ENCODE results near the gene CDC40.
"Not testable (repeated sequence)": the region's sequence is repeated elsewhere in the genome, so short reads cannot be mapped to it uniquely, and the experiment has no call there.

The CDC40 gene

GRCh38 chr6:110214338-110214737 is 34.1 kb downstream of the CDC40 start:
- no peak overlapping the region for H3K4me3 ChIP-seq (ENCODE audit: low read length)
- H3K36me3 ChIP-seq (ENCODE audit: control insufficient read depth, insufficient read depth, low read length), result peaks cover 23% of the 10 kb centered on the region
- no peak overlapping the region for H3K27ac ChIP-seq (ENCODE audit: low read depth, low read length)
- no peaks in the 10 kb centered on the region for H3K27me3 ChIP-seq (ENCODE audit: control insufficient read depth, insufficient read depth, low read length)
- no peaks in the 10 kb centered on the region for H3K4me1 ChIP-seq (ENCODE audit: control insufficient read depth, insufficient read depth, low read length)
- no peak overlapping the region for H3K9ac ChIP-seq (ENCODE audit: low read length)

GRCh38 chr6:110216140-110216539 is 35.9 kb downstream of the CDC40 start:
- peaks cover 28% of the 10 kb centered on the region for H3K36me3 ChIP-seq (ENCODE audit: control insufficient read depth, insufficient read depth, low read length)
- H3K9ac ChIP-seq (ENCODE audit: low read length), result no peak overlapping the region
- no peaks in the 10 kb centered on the region for H3K27me3 ChIP-seq (ENCODE audit: control insufficient read depth, insufficient read depth, low read length)
- H3K27ac ChIP-seq (ENCODE audit: low read depth, low read length), result no peak overlapping the region
- H3K4me1 ChIP-seq (ENCODE audit: control insufficient read depth, insufficient read depth, low read length), result no peaks in the 10 kb centered on the region
- no peak overlapping the region for H3K4me3 ChIP-seq (ENCODE audit: low read length)

DNA sequence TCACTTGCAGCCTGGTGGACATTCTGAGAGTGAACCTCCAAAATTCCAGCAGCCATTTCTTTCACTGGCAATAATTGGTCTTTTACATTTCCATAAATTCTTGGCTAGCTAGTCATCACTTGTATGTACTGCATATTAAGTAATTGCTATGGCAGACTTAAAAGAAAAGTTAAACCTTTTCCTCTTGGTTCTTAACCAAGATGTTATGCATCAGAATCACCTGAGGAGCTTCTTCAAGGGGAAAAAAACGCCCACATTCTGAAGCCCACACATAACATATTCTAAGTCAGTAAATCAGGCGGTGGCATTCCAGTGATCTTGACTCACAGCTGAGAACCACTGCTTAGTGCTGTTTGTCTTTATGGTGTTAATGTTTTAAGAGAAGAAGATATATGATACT is 37.0 kb downstream of the CDC40 start:
- no peak overlapping the region for H3K27ac ChIP-seq (ENCODE audit: low read depth, low read length)
- no peaks in the 10 kb centered on the region for H3K4me1 ChIP-seq (ENCODE audit: control insufficient read depth, insufficient read depth, low read length)
- peaks cover 22% of the 10 kb centered on the region for H3K36me3 ChIP-seq (ENCODE audit: control insufficient read depth, insufficient read depth, low read length)
- no peak overlapping the region for H3K9ac ChIP-seq (ENCODE audit: low read length)
- H3K4me3 ChIP-seq (ENCODE audit: low read length), result no peak overlapping the region
- no peaks in the 10 kb centered on the region for H3K27me3 ChIP-seq (ENCODE audit: control insufficient read depth, insufficient read depth, low read length)

DNA sequence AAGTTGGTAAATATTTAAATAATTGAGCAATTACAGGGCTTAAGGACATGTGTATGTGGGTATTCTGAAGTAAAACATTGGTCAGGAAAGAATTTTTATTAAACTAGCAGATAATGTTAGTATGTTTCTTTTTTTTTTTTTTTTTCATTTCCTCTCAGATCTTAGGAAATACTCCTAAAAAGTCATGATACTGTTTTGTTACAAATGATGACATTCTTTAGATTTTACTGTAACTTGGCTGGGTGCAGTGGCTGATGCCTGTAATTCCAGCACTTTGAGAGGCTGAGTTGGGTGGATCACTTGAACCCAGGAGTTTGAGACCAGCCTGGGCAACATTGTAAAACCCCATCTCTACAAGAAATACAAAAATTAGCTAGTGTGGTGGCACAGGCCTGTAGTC is 41.5 kb downstream of the CDC40 start:
- no peak overlapping the region for H3K4me3 ChIP-seq (ENCODE audit: low read length)
- H3K4me1 ChIP-seq (ENCODE audit: control insufficient read depth, insufficient read depth, low read length), result no peaks in the 10 kb centered on the region
- no peak overlapping the region for H3K9ac ChIP-seq (ENCODE audit: low read length)
- no peaks in the 10 kb centered on the region for H3K27me3 ChIP-seq (ENCODE audit: control insufficient read depth, insufficient read depth, low read length)
- peaks cover 10% of the 10 kb centered on the region for H3K36me3 ChIP-seq (ENCODE audit: control insufficient read depth, insufficient read depth, low read length)
- H3K27ac ChIP-seq (ENCODE audit: low read depth, low read length), result no peak overlapping the region

DNA sequence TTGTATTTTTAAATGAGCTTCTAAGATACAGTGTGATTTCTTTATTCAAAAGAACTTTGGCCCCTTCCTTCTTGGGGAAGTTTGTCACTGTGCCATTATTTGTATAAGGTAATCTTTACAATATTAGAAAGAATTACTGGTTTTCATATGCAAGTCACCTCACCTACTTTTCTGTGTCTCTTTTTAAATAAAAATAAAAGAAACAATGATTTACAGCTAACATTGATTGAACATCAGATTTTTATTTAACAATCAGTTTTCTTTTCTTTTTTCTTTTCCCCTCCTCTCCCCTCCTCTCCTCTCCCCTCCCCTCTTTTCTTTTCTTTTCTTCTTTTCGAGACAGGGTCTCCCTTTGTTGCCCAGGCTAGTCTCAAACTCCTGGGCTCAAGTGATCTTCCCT is 46.0 kb downstream of the CDC40 start:
- no peak overlapping the region for H3K27ac ChIP-seq (ENCODE audit: low read depth, low read length)
- H3K36me3 ChIP-seq (ENCODE audit: control insufficient read depth, insufficient read depth, low read length), result peaks cover 3% of the 10 kb centered on the region
- H3K9ac ChIP-seq (ENCODE audit: low read length), result no peak overlapping the region
- no peak overlapping the region for H3K4me3 ChIP-seq (ENCODE audit: low read length)
- no peaks in the 10 kb centered on the region for H3K4me1 ChIP-seq (ENCODE audit: control insufficient read depth, insufficient read depth, low read length)
- no peaks in the 10 kb centered on the region for H3K27me3 ChIP-seq (ENCODE audit: control insufficient read depth, insufficient read depth, low read length)

- Histone ChIP-seq H3K27me3 (ENCODE audit: control insufficient read depth, insufficient read depth, low read length) (no peaks in the 10 kb centered on the region), H3K4me3 (ENCODE audit: low read length) (no peak overlapping the region), H3K36me3 (ENCODE audit: control insufficient read depth, insufficient read depth, low read length) (peaks cover 3% of the 10 kb centered on the region), H3K4me1 (ENCODE audit: control insufficient read depth, insufficient read depth, low read length) (no peaks in the 10 kb centered on the region), H3K9ac (ENCODE audit: low read length) (no peak overlapping the region), H3K27ac (ENCODE audit: low read depth, low read length) (no peak overlapping the region)
Measured at GRCh38 chr6:110232450-110232849, 52.2 kb downstream of the CDC40 start.

DNA sequence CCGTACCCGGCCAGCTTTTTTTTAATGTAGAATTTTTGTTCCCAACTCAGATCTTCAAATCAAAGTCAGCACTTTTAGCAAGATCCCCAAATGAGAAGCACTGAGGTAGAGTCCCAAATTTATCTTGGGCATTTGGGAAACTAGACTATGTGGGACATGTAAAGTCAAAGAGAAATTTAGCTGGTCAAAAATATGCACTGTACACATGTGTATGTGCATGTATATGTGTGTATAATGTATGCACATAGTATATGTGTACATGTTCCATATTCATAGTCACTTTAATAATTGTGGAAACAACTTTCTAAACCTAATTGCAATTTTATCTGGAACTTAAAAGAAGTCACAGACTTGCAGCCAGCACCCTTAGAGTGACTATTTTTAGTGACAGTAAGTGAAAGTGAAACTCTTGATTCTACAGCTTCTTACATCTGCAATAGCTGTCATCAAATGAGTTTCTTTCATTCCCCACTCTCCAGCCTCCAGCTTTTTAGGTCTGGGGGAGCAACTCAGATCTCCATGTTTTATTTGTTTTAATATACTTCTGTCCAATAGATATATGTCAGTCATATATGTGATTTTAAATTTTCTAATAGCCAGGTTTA is 53.6 kb downstream of the CDC40 start:
- Histone ChIP-seq H3K9ac (ENCODE audit: low read length) (no peak overlapping the region), H3K4me1 (ENCODE audit: control insufficient read depth, insufficient read depth, low read length) (no peaks in the 10 kb centered on the region), H3K4me3 (ENCODE audit: low read length) (no peak overlapping the region), H3K36me3 (ENCODE audit: control insufficient read depth, insufficient read depth, low read length) (no peaks in the 10 kb centered on the region), H3K27ac (ENCODE audit: low read depth, low read length) (no peak overlapping the region), H3K27me3 (ENCODE audit: control insufficient read depth, insufficient read depth, low read length) (no peaks in the 10 kb centered on the region)

GRCh38 chr6:110236007-110236406 is 55.8 kb downstream of the CDC40 start:
- not testable (repeated sequence) for H3K27me3 ChIP-seq (ENCODE audit: control insufficient read depth, insufficient read depth, low read length); H3K36me3 ChIP-seq (ENCODE audit: control insufficient read depth, insufficient read depth, low read length); H3K4me3 ChIP-seq (ENCODE audit: low read length); H3K27ac ChIP-seq (ENCODE audit: low read depth, low read length); H3K4me1 ChIP-seq (ENCODE audit: control insufficient read depth, insufficient read depth, low read length); H3K9ac ChIP-seq (ENCODE audit: low read length)

DNA sequence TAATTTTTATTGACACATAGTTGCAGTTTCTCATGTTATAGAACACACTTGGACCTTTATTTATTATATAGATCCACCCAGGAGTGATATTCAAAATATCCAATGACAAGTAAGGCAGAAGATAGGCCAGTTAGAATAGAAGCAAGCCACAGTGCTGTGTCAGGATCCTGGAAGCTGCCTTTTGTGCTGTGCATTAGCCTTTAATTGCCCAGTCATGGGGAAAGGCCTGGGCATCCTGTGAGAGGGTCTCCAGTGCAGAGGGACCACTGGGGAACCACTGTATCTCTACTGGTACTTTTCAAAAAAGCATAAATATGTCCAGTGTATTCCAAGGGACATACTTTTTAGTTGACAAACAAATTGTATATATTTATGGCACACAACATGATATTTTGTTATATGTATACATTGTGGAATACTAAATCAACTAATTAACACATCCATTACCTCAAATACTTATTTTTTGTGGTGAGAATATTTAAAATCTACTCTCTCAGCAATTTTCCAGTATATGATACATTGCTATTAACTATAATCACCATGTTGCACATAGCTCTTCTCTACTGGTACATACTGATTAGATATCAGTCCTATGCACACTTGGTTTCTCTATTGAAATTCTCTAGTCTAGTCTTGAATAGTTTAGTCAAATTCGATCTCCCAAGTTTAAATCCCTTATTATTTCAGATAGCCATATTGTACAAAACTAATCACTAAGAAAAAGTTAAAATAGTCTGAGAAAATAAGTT is 59.5 kb downstream of the CDC40 start:
- Histone ChIP-seq H3K9ac (ENCODE audit: low read length) (no peak overlapping the region), H3K27ac (ENCODE audit: low read depth, low read length) (no peak overlapping the region), H3K4me1 (ENCODE audit: control insufficient read depth, insufficient read depth, low read length) (no peaks in the 10 kb centered on the region), H3K27me3 (ENCODE audit: control insufficient read depth, insufficient read depth, low read length) (no peaks in the 10 kb centered on the region), H3K4me3 (ENCODE audit: low read length) (no peak overlapping the region), H3K36me3 (ENCODE audit: control insufficient read depth, insufficient read depth, low read length) (no peaks in the 10 kb centered on the region)

- not testable (repeated sequence) for H3K4me3 ChIP-seq (ENCODE audit: low read length); H3K9ac ChIP-seq (ENCODE audit: low read length); H3K27ac ChIP-seq (ENCODE audit: low read depth, low read length); H3K27me3 ChIP-seq (ENCODE audit: control insufficient read depth, insufficient read depth, low read length); H3K4me1 ChIP-seq (ENCODE audit: control insufficient read depth, insufficient read depth, low read length); H3K36me3 ChIP-seq (ENCODE audit: control insufficient read depth, insufficient read depth, low read length)
Measured at GRCh38 chr6:110244621-110245020, 64.4 kb downstream of the CDC40 start.

DNA sequence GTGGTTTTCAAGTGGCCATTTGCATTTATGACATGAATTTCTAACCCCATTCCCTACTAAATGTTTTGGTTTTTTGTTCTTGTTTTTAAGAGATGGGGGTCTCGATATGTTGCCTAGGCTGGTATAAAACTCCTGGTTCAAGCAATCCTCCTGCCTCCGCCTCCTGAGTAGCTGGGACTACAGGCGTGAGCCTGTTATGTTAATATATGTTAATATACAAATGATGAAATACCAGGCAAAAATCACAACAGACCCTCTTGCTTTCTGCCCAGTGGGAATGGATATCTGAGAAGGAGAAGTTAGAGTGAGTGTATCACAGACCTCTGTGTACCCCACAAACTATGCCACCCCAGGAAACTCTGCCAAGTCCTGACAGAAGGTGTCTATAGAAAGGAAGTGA is 66.2 kb downstream of the CDC40 start:
- Histone ChIP-seq H3K36me3 (ENCODE audit: control insufficient read depth, insufficient read depth, low read length) (no peaks in the 10 kb centered on the region), H3K27me3 (ENCODE audit: control insufficient read depth, insufficient read depth, low read length) (no peaks in the 10 kb centered on the region), H3K9ac (ENCODE audit: low read length) (no peak overlapping the region), H3K27ac (ENCODE audit: low read depth, low read length) (no peak overlapping the region), H3K4me3 (ENCODE audit: low read length) (no peak overlapping the region), H3K4me1 (ENCODE audit: control insufficient read depth, insufficient read depth, low read length) (no peaks in the 10 kb centered on the region)

DNA sequence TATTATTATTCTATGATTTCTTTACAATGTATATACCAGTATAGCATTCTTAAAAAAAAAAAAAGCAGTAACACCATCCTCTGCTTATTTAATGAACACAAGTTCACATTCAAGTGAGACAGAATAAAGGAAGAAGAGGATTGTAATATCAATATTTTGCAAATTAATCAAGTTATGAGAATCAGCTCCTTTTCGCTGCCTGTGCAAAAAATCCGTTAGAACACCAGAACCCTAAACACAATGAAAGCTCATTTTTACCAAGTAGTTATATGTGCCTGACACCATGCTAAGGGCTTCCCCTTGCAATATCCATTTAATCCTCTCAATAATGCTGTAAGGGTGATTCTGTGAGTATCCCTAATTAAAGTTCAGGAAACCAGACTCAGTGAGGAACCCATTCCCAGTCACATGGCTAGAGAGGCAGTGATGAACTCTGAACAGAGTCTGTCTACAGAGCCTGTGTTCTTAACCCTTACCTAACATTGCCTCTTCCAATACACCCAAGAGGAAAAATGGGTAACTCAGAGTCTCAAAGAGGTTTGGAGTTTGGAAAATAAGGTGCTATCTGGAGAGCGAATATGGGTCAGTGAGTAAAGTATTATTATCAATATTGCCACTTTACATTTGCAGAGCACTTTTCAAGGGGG is 66.8 kb downstream of the CDC40 start:
- no peak overlapping the region for H3K9ac ChIP-seq (ENCODE audit: low read length)
- H3K4me1 ChIP-seq (ENCODE audit: control insufficient read depth, insufficient read depth, low read length), result no peaks in the 10 kb centered on the region
- H3K4me3 ChIP-seq (ENCODE audit: low read length), result no peak overlapping the region
- H3K27ac ChIP-seq (ENCODE audit: low read depth, low read length), result no peak overlapping the region
- H3K27me3 ChIP-seq (ENCODE audit: control insufficient read depth, insufficient read depth, low read length), result no peaks in the 10 kb centered on the region
- no peaks in the 10 kb centered on the region for H3K36me3 ChIP-seq (ENCODE audit: control insufficient read depth, insufficient read depth, low read length)

GRCh38 chr6:110250058-110250457 is 69.8 kb downstream of the CDC40 start:
- H3K4me3 ChIP-seq (ENCODE audit: low read length), result no peak overlapping the region
- no peaks in the 10 kb centered on the region for H3K36me3 ChIP-seq (ENCODE audit: control insufficient read depth, insufficient read depth, low read length)
- H3K9ac ChIP-seq (ENCODE audit: low read length), result no peak overlapping the region
- no peaks in the 10 kb centered on the region for H3K27me3 ChIP-seq (ENCODE audit: control insufficient read depth, insufficient read depth, low read length)
- no peaks in the 10 kb centered on the region for H3K4me1 ChIP-seq (ENCODE audit: control insufficient read depth, insufficient read depth, low read length)
- H3K27ac ChIP-seq (ENCODE audit: low read depth, low read length), result no peak overlapping the region
